GM23248 (cell line): ENCODE results near the gene HIVEP3.

Source experiments
- EZH2 ChIP-seq: fragments of 200-600 bp; sonication (generic); IDR thresholded peaks from 2 replicates; pipeline ENCODE4 v1.6.1; 2018; ENCODE audit warnings: antibody characterized with exemption, mild to moderate bottlenecking; ENCODE audit not compliant: insufficient read depth, poor library complexity, severe bottlenecking
- EZH2phosphoT487 ChIP-seq: fragments of 200-600 bp; sonication (generic); IDR thresholded peaks from 2 replicates; pipeline ENCODE4 v1.6.1; 2018; ENCODE audit warnings: antibody characterized with exemption, moderate library complexity, mild to moderate bottlenecking, low read depth; ENCODE audit not compliant: insufficient read depth

GRCh38 chr1:41557751-41558455 lies 360.8 kb downstream of the HIVEP3 start:
- no peak for TF ChIP-seq EZH2
- no peak for TF ChIP-seq EZH2phosphoT487
